A673 (cell line): Measurements from ENCODE around the gene C20orf204.

Experiments used
- CTCF ChIP-seq: fragments of 300-800, 200-600 bp; sonication (generic); conservative IDR thresholded peaks from 2 replicates; pipeline ENCODE4 v1.5.1; 2017; ENCODE audit warnings: low read depth, mild to moderate bottlenecking, antibody characterized with exemption, low read length, moderate library complexity, mixed read lengths
- EZH2 ChIP-seq: fragments of 200-600 bp; sonication (generic); IDR thresholded peaks from 2 replicates; pipeline ENCODE4 v1.6.1; 2017; ENCODE audit warnings: borderline replicate concordance, low read depth, mild to moderate bottlenecking, mixed read lengths, antibody characterized with exemption, low read length; ENCODE audit not compliant: poor library complexity, severe bottlenecking

DNA sequence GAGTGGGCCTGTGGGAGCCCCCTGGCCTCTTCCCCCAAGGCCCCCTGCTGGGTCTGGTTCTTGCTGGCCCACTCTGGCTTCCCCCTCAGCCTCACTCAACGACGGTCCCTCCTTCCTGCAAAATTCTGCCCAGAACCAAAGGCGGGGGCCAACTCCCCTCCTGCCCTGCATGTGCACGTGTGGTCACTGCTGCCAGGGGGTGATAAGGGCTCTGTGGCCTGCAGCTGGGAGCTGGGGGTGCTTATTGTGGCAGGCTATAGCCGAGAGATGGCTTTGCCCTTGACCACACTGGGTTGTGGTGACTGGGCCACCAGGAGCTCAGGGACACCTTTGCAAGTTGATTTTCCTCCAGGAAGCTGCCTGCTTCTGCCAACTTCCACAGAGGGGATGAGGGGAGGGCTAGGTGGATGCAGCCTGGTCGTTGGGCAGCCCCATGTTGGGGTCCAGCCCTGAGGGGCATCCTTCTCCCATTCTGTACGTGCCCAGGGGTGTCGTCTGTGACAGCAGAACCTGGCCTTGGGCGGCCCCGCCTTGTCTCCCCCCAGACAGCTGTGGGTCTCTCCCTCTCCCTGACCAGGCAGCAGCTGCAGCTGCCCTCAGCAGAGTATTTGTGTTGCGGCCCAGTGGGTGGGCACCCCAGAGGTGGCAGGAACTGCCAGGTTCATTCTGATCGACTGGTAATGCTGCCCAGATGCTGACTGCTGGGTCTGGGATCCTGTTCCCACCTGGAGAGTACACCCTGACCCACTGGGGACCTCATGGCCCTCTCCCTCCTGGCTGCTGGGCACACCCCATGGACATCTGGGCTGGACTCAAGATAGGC lies 32.6 kb downstream of the C20orf204 start:
- TF ChIP-seq CTCF (no peak), EZH2 (no peak)
